IMR-90 (cell line): ENCODE results near the gene DIABLO. TPM values are rescaled to one million over a fixed set of nuclear protein-coding genes. Genes with fewer than 3 reads are reported as not detected.

Experiments used
- ATAC-seq: fragments of 200-7000 bp; cut with Tn5 transposase; 2 replicates; pipeline ENCODE4 v1.9.1; 2020; ENCODE audit warnings: low read depth, mild to moderate bottlenecking, moderate library complexity
- BruUV-seq: library from RNA; stranded (reverse); fragments of 400-500 nt; replicated peaks from 2 replicates; lab custom pipeline; 2021; lab: Mats Ljungman, UMichigan
- CTCF ChIA-PET: fragments of 300-600 bp; formaldehyde crosslinking; extraction: SDS; loops from one replicate; lab custom pipeline; 2021; ENCODE audit warnings: antibody characterized with exemption; lab: Yijun Ruan, JAX
- POLR2A ChIA-PET: fragments of 300-600 bp; sonication (Branson Sonifier 250); formaldehyde crosslinking; loops from one replicate; lab custom pipeline; 2022; ENCODE audit warnings: antibody characterized with exemption; ENCODE audit not compliant: unreplicated experiment; lab: Charles Lee
- DNase-seq: peaks from one replicate; pipeline ENCODE4 v3.0.0; 2013
- H2AFZ ChIP-seq: replicated peaks from 2 replicates; pipeline ENCODE3; 2013; ENCODE audit warnings: low read length, mild to moderate bottlenecking; ENCODE audit not compliant: poor library complexity
- H2AK5ac ChIP-seq: 2 replicates; pipeline ENCODE4 v1.6.1; 2013; ENCODE audit warnings: low read depth, low read length, inconsistent platforms
- H2AK9ac ChIP-seq: replicated peaks from 2 replicates; pipeline ENCODE3; 2013; ENCODE audit warnings: mild to moderate bottlenecking, low read depth, low read length, moderate library complexity; ENCODE audit not compliant: poor library complexity
- H2BK120ac ChIP-seq: 2 replicates; pipeline ENCODE4 v1.6.1; 2013; ENCODE audit warnings: low read depth, low read length, inconsistent platforms
- H2BK15ac ChIP-seq: 3 replicates; pipeline ENCODE4 v1.6.1; 2013; ENCODE audit warnings: low read depth, low read length, inconsistent platforms
- H2BK20ac ChIP-seq: 2 replicates; pipeline ENCODE4 v1.6.1; 2013; ENCODE audit warnings: low read depth, mild to moderate bottlenecking, inconsistent platforms, low read length, moderate library complexity
- H2BK5ac ChIP-seq: 2 replicates; pipeline ENCODE4 v1.6.1; 2013; ENCODE audit warnings: mild to moderate bottlenecking, low read depth, low read length, inconsistent platforms; ENCODE audit not compliant: poor library complexity, severe bottlenecking
- H3K14ac ChIP-seq: replicated peaks from 2 replicates; pipeline ENCODE4 v1.6.1; 2013; ENCODE audit warnings: low read depth, low read length, inconsistent platforms
- H3K18ac ChIP-seq: 2 replicates; pipeline ENCODE4 v1.6.1; 2013; ENCODE audit warnings: low read depth, low read length, control low read depth
- H3K23ac ChIP-seq: 2 replicates; pipeline ENCODE4 v1.6.1; 2013; ENCODE audit warnings: low read depth, low read length, inconsistent platforms
- H3K27ac ChIP-seq: 2 replicates; pipeline ENCODE4 v1.5.1; 2013; ENCODE audit warnings: mild to moderate bottlenecking, control low read depth, low read length; ENCODE audit not compliant: insufficient read depth
- H3K27me3 ChIP-seq: 2 replicates; pipeline ENCODE4 v1.6.1; 2013; ENCODE audit warnings: low read length; ENCODE audit not compliant: control insufficient read depth, insufficient read depth
- H3K36me3 ChIP-seq: 2 replicates; pipeline ENCODE4 v1.6.1; 2013; ENCODE audit warnings: low read length, mixed read lengths; ENCODE audit not compliant: control insufficient read depth, insufficient read depth
- H3K4ac ChIP-seq: 2 replicates; pipeline ENCODE4 v1.6.1; 2013; ENCODE audit warnings: low read depth, low read length, inconsistent platforms
- H3K4me1 ChIP-seq: 2 replicates; pipeline ENCODE4 v1.6.1; 2013; ENCODE audit warnings: low read length, mixed read lengths; ENCODE audit not compliant: control insufficient read depth, insufficient read depth
- H3K4me2 ChIP-seq: 2 replicates; pipeline ENCODE4 v1.6.1; 2013; ENCODE audit warnings: low read depth, mild to moderate bottlenecking, control low read depth, low read length, moderate library complexity
- H3K4me3 ChIP-seq: 2 replicates; pipeline ENCODE4 v1.5.1; 2013; ENCODE audit warnings: low read depth, mild to moderate bottlenecking, control low read depth, low read length, moderate library complexity; ENCODE audit not compliant: insufficient read depth
- H3K56ac ChIP-seq: 2 replicates; pipeline ENCODE4 v1.6.1; 2013; ENCODE audit warnings: low read length, inconsistent platforms; ENCODE audit not compliant: insufficient read depth; ENCODE audit errors: extremely low read depth
- H3K79me1 ChIP-seq, 2 experiments: 2 replicates each; pipeline ENCODE4 v1.6.1; 2013; ENCODE audit warnings: low read length in 2 of 2, inconsistent platforms in 1 of 2, low read depth in 1 of 2
- H3K9ac ChIP-seq: 2 replicates; pipeline ENCODE4 v1.6.1; 2013; ENCODE audit warnings: low read depth, low read length, control low read depth
- H3K9me1 ChIP-seq: 2 replicates; pipeline ENCODE4 v1.6.1; 2013; ENCODE audit warnings: low read length, inconsistent platforms; ENCODE audit not compliant: insufficient read depth
- H3K9me3 ChIP-seq: 2 replicates; pipeline ENCODE4 v1.6.1; 2013; ENCODE audit warnings: low read length; ENCODE audit not compliant: control insufficient read depth, insufficient read depth
- H4K20me1 ChIP-seq: 2 replicates; pipeline ENCODE4 v1.6.1; 2013; ENCODE audit warnings: low read length, inconsistent platforms; ENCODE audit not compliant: insufficient read depth
- H4K5ac ChIP-seq: 2 replicates; pipeline ENCODE4 v1.6.1; 2013; ENCODE audit warnings: mild to moderate bottlenecking, low read depth, low read length, control low read depth
- H4K8ac ChIP-seq, 2 experiments: 2 replicates each; pipeline ENCODE4 v1.6.1; 2013; ENCODE audit warnings: low read depth in 2 of 2, low read length in 2 of 2, control low read depth in 1 of 2, inconsistent platforms in 1 of 2
- H4K91ac ChIP-seq: 2 replicates; pipeline ENCODE4 v1.6.1; 2013; ENCODE audit warnings: low read depth, low read length, inconsistent platforms; ENCODE audit not compliant: insufficient read depth
- BHLHE40 ChIP-seq: fragments of 150-350 bp; IDR thresholded peaks from 2 replicates; pipeline ENCODE4 v1.6.1; 2016; ENCODE audit warnings: mild to moderate bottlenecking, low read depth, low read length
- CEBPB ChIP-seq: IDR thresholded peaks from 2 replicates; pipeline ENCODE4 v1.6.1; 2012; ENCODE audit warnings: low read depth, low read length, improper control_type of control experiment
- CHD1 ChIP-seq: IDR thresholded peaks from 2 replicates; pipeline ENCODE4 v1.6.1; 2012; ENCODE audit warnings: low read depth, low read length, improper control_type of control experiment
- CTCF ChIP-seq: conservative IDR thresholded peaks from 2 replicates; pipeline ENCODE4 v1.5.1; 2012; ENCODE audit warnings: mild to moderate bottlenecking, low read depth, low read length, improper control_type of control experiment
- ELK1 ChIP-seq: fragments of 150-350 bp; IDR thresholded peaks from 2 replicates; pipeline ENCODE4 v1.6.1; 2016; ENCODE audit warnings: low read depth, mild to moderate bottlenecking, low read length, moderate library complexity, borderline replicate concordance
- FOS ChIP-seq: fragments of 150-350 bp; IDR thresholded peaks from 2 replicates; pipeline ENCODE4 v1.6.1; 2016; ENCODE audit warnings: low read depth, low read length
- MAFK ChIP-seq: IDR thresholded peaks from 2 replicates; pipeline ENCODE4 v1.6.1; 2012; ENCODE audit warnings: low read depth, low read length, improper control_type of control experiment
- MAZ ChIP-seq: IDR thresholded peaks from 2 replicates; pipeline ENCODE4 v1.6.1; 2012; ENCODE audit warnings: low read depth, mild to moderate bottlenecking, low read length, improper control_type of control experiment, moderate library complexity, borderline replicate concordance
- MXI1 ChIP-seq: IDR thresholded peaks from 2 replicates; pipeline ENCODE4 v1.6.1; 2012; ENCODE audit warnings: low read depth, mild to moderate bottlenecking, low read length, moderate library complexity, borderline replicate concordance
- NFE2L2 ChIP-seq: fragments of 150-350 bp; IDR thresholded peaks from 2 replicates; pipeline ENCODE4 v1.6.1; 2016; ENCODE audit warnings: low read depth, mild to moderate bottlenecking, low read length
- POLR2A ChIP-seq: IDR thresholded peaks from 2 replicates; pipeline ENCODE4 v1.6.1; 2012; ENCODE audit warnings: mild to moderate bottlenecking, low read depth, low read length
- RAD21 ChIP-seq: IDR thresholded peaks from 2 replicates; pipeline ENCODE4 v1.6.1; 2012; ENCODE audit warnings: low read length, improper control_type of control experiment
- RCOR1 ChIP-seq: IDR thresholded peaks from 2 replicates; pipeline ENCODE4 v1.6.1; 2012; ENCODE audit warnings: mild to moderate bottlenecking, low read length, improper control_type of control experiment; ENCODE audit not compliant: insufficient replicate concordance
- RFX5 ChIP-seq: IDR thresholded peaks from 2 replicates; pipeline ENCODE4 v1.8.0; 2012; ENCODE audit warnings: low read depth, mild to moderate bottlenecking, low read length, moderate library complexity
- SMC3 ChIP-seq: fragments of 150-350 bp; IDR thresholded peaks from 2 replicates; pipeline ENCODE4 v1.6.1; 2016; ENCODE audit warnings: low read depth, mild to moderate bottlenecking, antibody characterized with exemption, low read length, moderate library complexity
- USF2 ChIP-seq: fragments of 150-350 bp; IDR thresholded peaks from 2 replicates; pipeline ENCODE4 v1.6.1; 2017; ENCODE audit warnings: mild to moderate bottlenecking, antibody characterized with exemption, low read length, low read depth
- WGBS, 2 experiments: methylation state at CpG; one replicate each; pipeline versions ENCODE4 v1.1.5 to v1.1.7; 2013; ENCODE audit warnings: missing lambda C conversion rate in 2 of 2; ENCODE audit not compliant: insufficient read length in 1 of 2; ENCODE audit errors: extremely low coverage in 2 of 2; 5-methylcytosine and 5-hydroxymethylcytosine counted together
- dilution Hi-C: fragments of 300-500 bp; cut with HindIII; formaldehyde crosslinking; loops from one replicate; pipeline ENCODE4 v1.14.3; 2018; ENCODE audit warnings: low sequenced_read_pairs; ENCODE audit not compliant: unreplicated experiment
- in situ Hi-C: fragments of 300-500 bp; cut with MboI; formaldehyde crosslinking; loops from 3 replicates; pipeline ENCODE4 v1.14.3; 2019; ENCODE audit warnings: low sequenced_read_pairs, inconsistent platforms, mixed read lengths
- intact Hi-C: fragments of 100-400 bp; cut with micrococcal nuclease; formaldehyde crosslinking; loops from 2 replicates; pipeline ENCODE4 v1.10.0; 2022
- polyA plus RNA-seq, 3 experiments: library from polyadenylated mRNA; depleted of rRNA; stranded (reverse); fragments of >200 nt; gene quantifications; 2 replicates each; pipeline ENCODE4 v1.2.3, GENCODE V29; 2012; ENCODE audit warnings: low replicate concordance in 1 of 3
- total RNA-seq: library from RNA; depleted of rRNA; stranded (reverse); fragments of >200 nt; gene quantifications from 2 replicates; pipeline ENCODE4 v1.2.3, GENCODE V29; 2012

Gene DIABLO
- total and polyA plus RNA-seq, 2 of the 4 experiments (the other 2 are of a cell fraction), result 69.7 to 102 TPM

GRCh38 chr12:122171399-122171798 is 54.5 kb downstream of the DIABLO start:
- Histone ChIP-seq H3K4me2 (no peak overlapping the region), H2BK20ac (no peak overlapping the region), H3K9ac (no peak overlapping the region), H3K79me1 (no peaks in the 10 kb centered on the region), H2AK5ac (no peak overlapping the region), H2AFZ (no peak overlapping the region), H4K20me1 (no peaks in the 10 kb centered on the region), H3K27me3 (peaks cover 24% of the 10 kb centered on the region), H3K36me3 (no peaks in the 10 kb centered on the region), H3K23ac (no peak overlapping the region), H4K91ac (no peak overlapping the region), H3K9me3 (no peaks in the 10 kb centered on the region), H3K4me1 (no peaks in the 10 kb centered on the region), H4K8ac (no peak overlapping the region), H2AK9ac (no peak overlapping the region), H3K4ac (no peak overlapping the region), H3K4me3 (no peak overlapping the region), H4K5ac (no peak overlapping the region), H3K9me1 (no peaks in the 10 kb centered on the region; the same call in 1 of the 2 replicates), H3K14ac (no peak overlapping the region), H2BK120ac (no peak overlapping the region), H3K27ac (no peak overlapping the region), H3K18ac (no peak overlapping the region), H3K56ac (no peak overlapping the region), H2BK15ac (no peak overlapping the region), H2BK5ac (no peak overlapping the region)
- POLR2A ChIA-PET, result no interaction called here
- ATAC-seq, result no peak
- intact Hi-C loops (no loop called here), in situ Hi-C loops (no loop called here), dilution Hi-C loops (no loop called here)
- CTCF ChIA-PET, result no interaction called here
- TF ChIP-seq SMC3 (no peak), RFX5 (no peak), MAZ (no peak), BHLHE40 (no peak), RCOR1 (no peak), POLR2A (no peak), USF2 (no peak), FOS (no peak), CEBPB (no peak), ELK1 (no peak), NFE2L2 (no peak), CHD1 (no peak), MXI1 (no peak), MAFK (no peak), RAD21 (no peak), CTCF (no peak)
- no CpG with 5 or more reads among the region's 5 CpGs for WGBS, 2 experiments
- no TSS peak for BruUV-seq
- DNase-seq, result no peak
